Measurements from ENCODE around the gene IGFBP1. TPM values are rescaled to one million over a fixed set of nuclear protein-coding genes. Genes with fewer than 3 reads are reported as not detected.
A peak's percentile ranks its signal among the peaks of the same experiment; 100 is the strongest.

Gene IGFBP1
- total RNA-seq, 1 donor from 2014 or later = not detected

DNA sequence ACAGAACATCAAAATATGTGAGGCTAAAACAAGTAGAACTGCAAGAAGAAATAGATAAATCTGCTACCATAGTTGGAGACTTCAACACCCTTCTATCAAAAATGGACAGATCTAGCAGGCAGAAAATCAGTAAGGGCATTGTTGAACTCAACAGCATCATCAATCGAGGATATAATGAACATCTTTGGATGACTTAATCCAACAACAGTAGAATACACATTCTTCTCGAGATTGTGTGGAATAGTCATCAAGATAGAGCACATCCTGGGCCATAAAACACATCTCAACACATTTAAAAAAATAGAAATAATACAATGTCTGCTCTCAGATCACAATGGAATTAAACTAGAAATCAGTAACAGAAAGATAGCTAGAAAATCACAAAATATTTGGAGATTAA lies 9.9 kb downstream of the IGFBP1 start:
- DNase-seq (ENCODE audit: low read depth) = no peak

DNA sequence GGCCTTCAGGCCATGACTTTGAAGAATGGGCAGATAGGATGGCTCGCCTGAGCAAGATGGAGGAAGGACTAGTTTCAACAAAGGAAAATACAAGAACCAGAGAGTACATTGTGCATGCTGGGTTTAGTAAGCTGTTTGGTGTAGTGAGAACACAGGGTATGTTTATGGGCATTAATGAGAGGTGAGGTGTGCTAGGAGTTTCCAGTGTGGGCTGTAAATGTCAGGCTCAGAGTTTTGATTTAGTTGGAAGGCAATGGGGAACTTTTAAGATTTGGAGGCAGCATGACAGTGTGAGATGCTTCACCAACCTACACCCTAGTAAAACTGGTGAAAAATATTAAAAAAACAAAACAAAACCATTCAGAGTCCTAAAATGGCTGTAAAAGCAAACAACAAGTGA lies 13.3 kb downstream of the IGFBP1 start:
- no peak for DNase-seq (ENCODE audit: low read depth)

DNA sequence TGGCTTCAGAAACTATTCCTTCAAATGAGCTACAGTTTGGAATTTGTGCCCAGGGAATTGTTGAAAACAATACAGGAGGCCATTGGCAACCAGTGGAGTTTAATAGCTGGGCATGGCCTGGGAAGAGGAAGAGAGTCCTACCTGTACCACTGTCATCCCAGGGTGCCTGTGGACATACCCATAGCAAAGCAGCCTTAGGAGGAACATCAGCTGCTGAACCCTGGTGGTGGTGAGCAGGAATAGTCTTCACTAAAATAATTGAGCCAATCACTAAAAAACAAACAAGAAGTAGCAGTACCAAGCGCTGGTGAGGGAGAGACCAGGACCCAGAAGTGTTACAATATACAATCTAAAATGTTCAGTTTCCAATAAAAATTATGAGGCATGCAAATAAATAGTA lies 14.5 kb downstream of the IGFBP1 start:
- no peak for DNase-seq (ENCODE audit: low read depth)

DNA sequence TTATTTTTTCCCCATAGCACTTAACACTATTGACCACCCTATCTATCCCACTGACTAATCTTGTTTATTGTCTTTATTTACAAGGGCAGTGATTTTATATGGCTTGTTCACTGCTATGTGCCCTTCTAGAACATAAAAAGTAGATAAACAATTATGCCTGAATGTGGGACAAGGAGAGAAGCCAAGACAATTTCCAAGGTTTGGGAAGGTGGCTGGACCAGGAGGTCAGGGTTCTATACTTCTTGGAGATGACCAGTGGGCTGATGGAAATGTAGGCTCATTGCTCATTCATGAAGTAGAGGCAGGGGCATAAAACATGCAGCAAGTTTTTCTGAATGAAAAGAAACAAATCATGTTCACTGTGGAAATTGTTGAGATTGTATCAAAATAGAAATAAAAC lies 21.3 kb downstream of the IGFBP1 start:
- DNase-seq (ENCODE audit: low read depth) = no peak

DNA sequence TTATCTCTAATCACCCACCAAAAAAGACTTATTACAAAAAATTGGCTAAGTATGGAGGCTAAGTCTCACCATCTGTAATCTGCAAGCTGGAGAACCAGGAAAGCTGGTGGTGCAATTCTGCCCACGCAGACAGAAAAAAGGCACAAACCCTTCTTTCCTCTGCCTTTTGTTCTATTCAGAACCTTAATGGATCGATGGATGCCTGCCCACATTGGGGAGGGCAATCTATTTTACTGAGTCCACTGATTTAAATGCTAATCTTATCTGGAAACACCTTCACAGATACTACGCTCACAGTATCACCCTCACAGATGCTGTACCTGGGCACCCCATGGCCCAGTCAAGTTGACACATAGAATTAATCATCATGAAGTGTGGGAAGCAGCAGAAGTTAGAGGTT lies 22.6 kb downstream of the IGFBP1 start:
- DNase-seq (ENCODE audit: low read depth) = no peak

DNA sequence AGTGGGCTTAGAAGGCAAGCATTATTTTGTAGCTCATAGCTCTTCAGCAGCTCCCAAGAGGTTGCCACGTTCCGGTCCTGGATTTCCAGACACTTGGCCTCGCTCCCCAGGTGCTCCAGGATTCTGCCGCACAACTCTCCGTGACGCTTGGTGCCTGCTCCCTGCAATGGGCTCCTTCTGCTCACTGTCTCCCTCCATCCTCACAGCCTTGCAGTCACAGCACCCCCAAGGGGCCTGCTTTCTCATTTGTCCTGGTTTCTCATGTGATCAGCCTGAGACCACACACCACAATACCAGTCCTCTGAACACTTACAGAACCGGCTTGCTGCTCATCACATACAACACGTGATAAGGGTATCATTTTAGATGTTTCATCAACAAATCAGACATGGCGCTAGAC lies 23.0 kb downstream of the IGFBP1 start:
- no peak for DNase-seq (ENCODE audit: low read depth)

DNA sequence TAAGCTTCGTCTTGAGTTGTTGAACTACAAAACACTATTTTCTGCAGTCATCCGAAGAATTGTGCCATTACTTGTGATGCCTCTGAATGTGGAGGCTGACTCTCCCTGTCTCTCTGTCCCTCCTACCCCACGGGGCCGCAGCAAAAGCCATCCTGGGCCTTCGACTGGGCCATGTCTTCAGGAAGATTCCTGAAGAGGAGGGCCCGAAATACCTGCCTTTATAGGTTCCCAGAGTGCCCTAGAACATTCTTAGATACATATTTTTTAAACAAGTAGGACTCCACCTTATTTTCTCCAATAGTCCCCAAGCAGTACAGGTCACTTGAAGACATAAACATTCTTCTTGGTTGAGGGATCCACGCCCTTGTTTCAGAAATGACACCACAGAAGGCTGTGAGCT lies 24.7 kb downstream of the IGFBP1 start:
- no peak for DNase-seq (ENCODE audit: low read depth)

DNA sequence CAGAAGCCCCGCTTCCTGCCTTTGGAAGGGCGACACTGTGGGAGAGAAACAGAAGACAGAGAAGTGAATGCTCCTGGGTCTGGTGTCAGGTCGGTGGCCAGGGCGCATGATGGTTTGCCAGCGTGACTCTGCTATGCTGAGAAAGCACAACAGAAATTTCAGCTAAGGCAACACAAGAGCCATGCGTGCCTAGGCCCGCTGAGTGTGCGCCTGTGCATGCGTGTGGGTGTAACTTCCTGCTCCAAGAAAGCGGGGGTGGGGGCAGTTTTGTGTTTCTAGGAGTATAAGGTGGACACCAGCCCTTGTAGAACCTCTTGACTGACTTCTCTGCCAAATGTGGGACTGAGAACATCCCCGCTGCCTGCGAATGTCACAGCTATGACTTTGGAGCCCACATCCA lies 26.6 kb downstream of the IGFBP1 start:
- DNase-seq (ENCODE audit: low read depth) = no peak

DNA sequence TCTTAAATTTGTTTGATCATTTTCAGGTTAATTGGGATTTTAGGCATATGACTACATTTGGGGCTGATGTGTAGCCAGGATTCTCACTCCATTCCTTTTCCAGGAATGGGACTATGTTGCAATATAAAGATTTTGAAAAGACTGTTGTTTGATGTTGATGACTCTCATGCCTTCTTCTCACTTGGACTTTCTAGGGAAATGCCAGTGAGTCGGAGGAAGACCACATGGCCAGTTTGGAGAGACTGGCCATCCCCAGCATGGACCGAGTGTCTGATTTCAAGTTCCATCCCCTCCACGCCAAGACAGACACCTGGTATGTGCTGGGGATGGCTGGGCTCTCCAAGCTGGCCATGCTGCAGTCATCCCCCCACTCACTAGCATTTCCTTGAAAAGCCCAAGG lies 27.3 kb downstream of the IGFBP1 start:
- no peak for DNase-seq (ENCODE audit: low read depth)

DNA sequence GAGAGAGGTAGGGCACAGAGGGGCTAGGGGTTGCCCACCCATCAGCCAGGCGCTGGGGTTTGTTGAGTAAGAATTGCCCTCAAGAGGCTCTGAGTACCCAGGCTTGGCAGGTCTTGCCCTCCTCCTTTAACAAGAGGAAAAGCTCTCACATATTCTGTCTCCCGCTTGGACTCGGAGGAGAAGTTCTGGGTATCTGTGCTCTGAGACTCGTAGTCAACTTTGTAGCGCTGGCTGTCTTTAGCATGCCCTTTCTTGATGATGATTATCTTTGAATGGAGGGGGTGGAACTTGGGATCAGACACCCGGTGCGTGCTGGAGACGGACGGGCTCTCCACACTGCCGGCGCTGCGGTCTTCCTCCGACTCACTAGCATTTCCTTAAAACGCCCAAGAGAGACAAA lies 28.8 kb downstream of the IGFBP1 start:
- DNase-seq (ENCODE audit: low read depth) = no peak

DNA sequence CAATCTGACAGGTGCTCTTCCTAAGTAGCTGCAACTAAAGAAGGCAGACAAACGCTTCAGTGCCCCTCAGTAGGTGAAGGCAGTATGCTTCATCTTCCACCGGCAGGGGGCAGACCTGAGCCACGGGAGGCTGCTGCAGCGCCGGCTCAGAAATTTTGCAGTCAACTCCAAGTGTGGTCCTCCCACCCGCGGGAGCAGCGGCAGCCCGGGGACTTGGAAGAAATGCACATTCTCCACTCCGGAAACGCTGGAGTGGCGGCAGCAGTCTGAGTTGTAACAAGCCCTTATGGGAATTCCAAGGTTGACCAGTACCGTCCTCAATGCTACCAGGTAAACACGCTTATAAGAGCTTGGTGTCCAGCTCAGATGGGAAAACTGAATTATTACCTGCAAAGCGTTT lies 29.4 kb downstream of the IGFBP1 start:
- DNase-seq (ENCODE audit: low read depth) = peak; percentile 86

DNA sequence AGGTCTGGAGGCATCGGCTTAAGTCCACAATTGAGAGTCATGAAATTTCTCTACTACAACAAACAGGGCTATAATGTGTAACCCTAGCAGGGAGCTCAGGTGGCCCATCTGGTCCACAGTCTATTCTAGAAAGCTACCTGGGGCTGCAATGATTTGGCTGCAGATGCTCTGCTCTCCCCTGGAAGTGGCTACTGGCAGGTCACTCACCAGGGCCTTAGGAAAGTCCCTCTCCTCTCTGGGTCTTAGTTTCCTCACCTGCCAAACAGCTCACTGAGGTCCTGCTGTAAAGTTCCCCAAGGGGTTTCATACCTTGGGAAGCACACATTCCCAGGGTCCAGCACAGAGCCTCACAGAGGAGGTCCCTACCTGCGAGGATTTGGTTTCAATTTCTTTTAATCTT lies 30.3 kb downstream of the IGFBP1 start:
- no peak for DNase-seq (ENCODE audit: low read depth)

DNA sequence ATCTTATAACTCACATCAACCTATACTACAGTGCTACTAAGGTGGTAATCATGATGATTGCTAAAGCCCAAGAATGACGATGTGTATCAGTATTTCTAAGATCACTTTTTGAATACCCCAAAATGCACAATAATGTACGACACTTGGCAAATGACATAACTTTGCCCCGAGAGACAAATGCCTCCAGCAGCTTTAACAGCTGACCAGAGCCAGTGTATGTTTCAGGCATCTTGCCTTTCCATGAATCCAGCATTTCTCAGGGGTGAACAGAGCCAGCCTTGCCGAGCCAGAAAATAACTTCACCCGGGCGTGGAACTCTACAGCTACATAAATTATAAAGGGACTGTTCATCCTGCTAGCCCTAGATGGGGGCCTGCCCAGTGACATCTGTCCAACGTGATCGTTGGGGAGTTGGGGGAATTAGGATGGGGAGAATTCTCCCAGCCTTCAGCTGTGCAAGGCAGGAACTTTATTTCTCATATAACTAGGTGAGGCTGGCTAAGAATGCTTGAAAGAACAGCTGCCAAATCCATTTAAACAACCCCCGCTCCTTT lies 31.0 kb downstream of the IGFBP1 start:
- peak; percentile 64 for DNase-seq (ENCODE audit: low read depth)

DNA sequence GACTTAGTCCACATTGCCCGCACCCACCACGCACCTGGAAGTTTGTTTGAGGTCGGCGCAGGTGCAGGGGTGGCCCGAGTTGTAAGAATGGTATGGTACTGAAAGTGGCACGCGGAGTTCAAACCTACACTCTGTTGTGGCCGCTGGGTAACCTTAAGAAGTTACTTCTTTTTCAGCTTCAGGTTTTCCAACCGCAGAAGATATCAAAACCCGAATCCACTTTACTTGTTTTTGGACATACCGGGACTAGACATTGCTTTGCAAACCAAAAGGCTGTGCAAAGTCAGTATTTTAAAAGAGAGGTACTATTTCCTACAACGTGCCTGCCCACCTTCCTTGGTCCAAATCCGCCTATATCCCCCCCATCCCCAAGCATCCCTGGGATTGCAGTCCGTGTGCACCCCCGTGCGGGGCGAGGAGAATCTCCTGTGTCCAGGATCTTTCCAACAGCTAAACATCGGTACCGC lies 31.7 kb downstream of the IGFBP1 start:
- peak; percentile 33 for DNase-seq (ENCODE audit: low read depth)

DNA sequence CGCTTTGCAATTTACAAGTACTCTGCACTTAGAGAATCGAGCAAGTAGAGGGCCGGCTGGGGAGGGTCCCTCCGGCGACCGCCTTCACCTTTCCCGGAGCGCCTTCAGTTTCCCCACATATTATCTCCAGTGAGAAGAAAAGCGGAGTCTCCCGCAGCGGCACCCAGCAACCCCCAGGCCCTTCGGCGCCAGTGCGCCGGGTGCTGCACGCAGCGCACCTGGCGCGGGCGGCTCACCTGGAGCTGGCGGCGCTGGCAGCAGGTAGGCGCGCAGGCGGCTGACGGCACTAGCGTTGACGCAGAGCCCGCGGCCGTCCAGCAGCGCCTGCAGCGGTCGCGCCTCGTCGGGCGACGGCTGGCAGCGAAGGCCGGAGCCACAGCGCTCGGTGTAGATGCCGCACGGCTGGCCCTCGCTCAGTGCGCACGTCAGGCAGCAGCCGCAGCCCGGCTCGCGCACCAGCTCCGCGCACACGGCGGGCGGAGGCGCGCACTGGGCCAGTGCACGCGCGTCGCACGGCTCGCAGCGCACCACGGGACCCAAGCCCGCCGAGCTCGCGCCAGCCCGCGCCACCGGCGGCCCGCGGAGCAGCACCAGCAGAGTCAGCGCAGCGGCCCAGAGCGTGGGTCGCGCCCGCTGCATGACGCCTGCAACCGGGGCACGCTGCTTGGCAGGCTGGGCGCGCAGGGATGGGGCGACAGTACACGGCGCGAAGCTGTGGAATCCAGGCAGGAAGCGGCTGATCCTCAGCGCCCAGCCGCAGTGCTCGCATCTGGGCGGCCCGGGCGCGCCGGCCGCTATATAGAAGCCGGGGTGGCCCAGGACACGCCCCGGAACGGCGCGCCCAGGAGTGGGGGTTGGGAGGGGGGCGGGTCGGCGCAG lies 32.5 kb downstream of the IGFBP1 start, which contains the start of gene IGFBP3:
TSS of gene IGFBP3 (minus strand) at position 771 of the 879 bp plus-strand sequence. CDS start at position 639, 132 bp downstream.
- peak; percentile 79 for DNase-seq (ENCODE audit: low read depth)

DNA sequence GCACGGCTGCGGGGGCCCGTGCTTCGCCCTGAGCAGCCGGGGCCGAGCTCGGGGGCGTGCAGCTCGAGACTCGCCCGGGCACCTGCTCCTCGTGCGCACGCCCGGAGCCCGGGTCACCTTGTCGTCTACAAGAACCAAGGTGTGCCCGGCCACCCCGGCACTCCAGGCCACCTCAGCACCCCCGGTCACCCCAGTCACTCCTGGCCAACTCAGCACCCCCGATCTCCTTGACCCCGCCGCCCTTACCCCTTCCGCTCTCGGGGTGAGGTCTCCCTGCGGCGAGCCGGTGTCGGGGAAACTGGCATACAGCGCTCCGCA lies 33.1 kb downstream of the IGFBP1 start:
- DNase-seq (ENCODE audit: low read depth) = no peak

DNA sequence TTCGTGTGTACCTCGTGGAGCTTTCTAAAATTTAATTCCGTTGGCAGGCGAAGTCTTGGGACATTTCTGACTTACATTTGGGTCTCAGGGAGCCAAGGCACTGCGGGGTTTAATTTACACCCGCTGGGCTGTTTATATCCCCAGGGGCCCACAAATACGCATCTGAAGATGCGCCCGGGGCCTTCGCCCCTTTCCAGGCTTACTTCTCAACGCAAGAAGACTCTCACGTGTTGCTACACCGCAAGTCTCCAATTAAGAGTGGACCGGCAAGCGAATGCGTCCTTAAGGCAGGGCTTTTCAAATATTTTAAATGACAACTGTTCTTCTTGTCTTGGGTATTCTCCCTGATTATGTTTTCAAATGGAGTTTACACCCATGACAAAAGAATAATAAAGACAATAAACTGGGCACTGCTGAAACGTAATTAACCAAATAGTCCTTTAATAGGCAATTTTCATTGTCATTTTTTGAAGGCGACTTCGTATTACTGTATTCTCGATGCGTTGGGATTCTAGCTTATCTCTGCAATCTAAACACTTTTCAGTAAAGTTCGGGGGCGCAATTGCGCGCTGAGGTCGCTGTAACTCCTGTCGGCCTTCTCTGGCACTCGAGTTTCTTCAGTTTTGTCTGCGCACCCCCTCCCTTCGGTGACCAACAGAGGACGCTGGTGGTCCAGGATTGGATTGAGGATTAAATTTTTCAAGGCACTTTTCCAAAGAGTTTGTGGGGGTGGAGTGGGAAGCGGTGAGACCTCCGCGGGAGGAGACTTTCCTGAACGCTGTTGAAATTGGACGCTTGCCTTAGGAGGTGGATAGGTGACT lies 33.6 kb downstream of the IGFBP1 start:
- peak; percentile 88 for DNase-seq (ENCODE audit: low read depth)

DNA sequence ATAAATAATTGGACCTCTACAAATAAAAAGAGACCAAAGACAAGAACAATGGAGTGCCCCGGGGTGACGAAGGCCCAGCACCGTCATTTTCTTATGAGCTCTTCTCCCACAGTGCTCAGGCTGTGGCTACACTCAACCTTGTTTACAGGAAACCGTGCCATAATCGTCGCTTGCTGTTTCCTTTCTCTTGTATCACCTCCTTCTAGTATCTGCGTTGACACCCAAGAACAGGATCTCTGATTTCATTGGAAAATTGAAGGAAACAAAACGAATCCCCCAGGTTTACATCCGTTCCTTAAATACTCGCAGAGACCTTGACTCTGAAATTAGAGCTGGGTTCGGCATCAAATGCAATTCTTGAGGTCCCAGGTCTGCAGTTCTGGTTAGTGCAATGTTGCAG lies 34.5 kb downstream of the IGFBP1 start:
- DNase-seq (ENCODE audit: low read depth) = peak; percentile 40

DNA sequence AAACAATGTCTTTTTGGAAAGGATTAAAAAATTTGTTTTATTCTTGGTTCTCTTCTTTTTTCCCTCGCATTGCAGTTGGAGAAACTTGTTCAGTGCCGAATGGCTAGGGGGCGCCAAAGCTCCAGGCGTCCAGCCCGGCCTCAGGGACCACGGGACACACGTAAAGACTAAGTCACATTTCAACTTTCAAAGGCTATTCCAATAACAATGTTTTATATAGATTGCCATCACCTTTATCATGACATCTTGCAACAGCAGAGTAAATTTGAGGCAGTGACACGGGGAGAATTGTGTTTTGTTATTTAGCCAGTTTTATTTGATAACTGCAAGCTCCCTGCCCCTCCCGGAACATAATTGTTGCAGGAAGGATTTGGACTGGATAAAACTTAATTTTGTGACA lies 35.0 kb downstream of the IGFBP1 start:
- peak; percentile 87 for DNase-seq (ENCODE audit: low read depth)

DNA sequence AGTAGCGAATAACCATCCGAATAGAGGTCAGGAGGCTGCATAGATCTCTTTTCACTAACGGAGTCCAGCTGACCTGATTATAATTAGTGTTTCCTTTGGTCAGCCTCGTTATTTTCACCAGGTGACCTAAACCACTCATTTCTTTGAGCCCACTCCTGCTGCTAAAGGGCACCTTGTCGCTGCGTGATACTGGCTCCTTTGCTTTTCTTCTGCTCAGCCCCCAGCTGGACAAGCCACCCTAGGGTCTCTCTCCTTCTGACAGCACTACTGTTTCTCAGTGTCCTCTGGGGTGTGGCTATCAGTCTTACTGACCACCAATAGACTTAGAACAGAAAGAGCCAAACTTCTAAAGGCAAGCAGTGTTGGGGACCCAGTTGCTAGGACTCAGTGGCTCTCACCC lies 35.5 kb downstream of the IGFBP1 start:
- no peak for DNase-seq (ENCODE audit: low read depth)

DNA sequence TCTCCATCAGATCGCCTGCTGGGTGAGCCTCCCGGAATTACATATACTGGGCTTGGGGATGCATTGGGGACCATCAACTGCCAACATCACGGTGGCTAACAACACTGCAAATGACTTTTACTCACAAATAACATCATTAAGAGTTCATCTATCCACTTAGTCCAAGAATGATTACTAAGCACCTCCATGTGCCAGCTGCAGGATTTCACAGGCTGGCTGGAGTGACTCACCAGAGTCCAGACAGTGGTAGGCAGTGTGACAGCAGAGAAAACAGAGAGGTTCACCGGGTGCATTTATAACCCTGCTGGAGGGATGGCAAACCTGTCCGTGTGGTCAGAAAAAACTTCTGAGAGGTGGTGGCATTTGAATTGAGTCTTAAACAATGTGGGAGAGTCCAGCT lies 36.0 kb downstream of the IGFBP1 start:
- peak; percentile 94 for DNase-seq (ENCODE audit: low read depth)

DNA sequence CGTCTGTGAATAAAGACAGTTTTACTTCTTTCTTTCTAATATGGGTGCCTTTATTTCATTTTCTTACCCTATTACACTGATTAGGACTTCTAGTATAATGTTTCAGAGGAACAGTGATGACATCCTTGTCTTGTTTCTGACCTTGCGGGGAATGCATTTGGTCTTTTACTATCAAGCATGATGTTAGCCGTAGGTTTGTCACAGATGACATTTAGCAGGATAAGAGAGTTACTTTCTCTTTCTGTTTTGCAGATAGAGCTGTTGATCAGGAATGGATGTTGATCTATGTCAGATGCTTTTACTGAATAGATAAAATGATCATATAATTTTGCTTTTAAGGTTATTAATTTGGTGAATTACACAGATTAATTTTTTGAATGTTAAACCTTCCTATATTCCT lies 39.4 kb downstream of the IGFBP1 start:
- no peak for DNase-seq (ENCODE audit: low read depth)

All from myocyte (in vitro differentiated cells).